Measurements from ENCODE around the gene KMT2C.
"Not testable (repeated sequence)": the region's sequence is repeated elsewhere in the genome, so short reads cannot be mapped to it uniquely, and the experiment has no call there.

KMT2C gene

DNA sequence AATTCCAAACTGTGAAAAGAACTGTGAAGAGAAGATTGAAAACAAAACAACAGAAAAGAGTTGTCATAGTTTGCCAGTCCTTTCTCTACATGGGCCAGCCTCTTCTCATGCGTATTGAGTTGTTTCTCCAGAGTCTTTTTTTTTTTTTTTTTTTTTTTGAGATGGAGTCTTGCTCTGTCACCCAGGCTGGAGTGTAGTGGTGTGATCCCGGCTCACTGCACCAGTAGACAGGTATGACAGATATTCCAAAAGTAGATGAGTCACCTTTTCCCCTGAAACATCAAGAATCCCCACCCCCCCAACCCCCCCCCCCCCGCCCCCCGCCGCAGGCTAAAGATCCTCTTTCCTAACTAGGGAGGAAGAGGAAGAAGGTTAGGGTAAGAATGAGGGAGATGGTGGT lies 15.6 kb upstream of the KMT2C start:
- Histone ChIP-seq H3K79me2 (ENCODE audit: insufficient read depth, low read length) (no peaks in the 10 kb centered on the region), H3K9me3 (ENCODE audit: low read length) (no peaks in the 10 kb centered on the region), H3K9ac (ENCODE audit: low read length) (no peak overlapping the region)

DNA sequence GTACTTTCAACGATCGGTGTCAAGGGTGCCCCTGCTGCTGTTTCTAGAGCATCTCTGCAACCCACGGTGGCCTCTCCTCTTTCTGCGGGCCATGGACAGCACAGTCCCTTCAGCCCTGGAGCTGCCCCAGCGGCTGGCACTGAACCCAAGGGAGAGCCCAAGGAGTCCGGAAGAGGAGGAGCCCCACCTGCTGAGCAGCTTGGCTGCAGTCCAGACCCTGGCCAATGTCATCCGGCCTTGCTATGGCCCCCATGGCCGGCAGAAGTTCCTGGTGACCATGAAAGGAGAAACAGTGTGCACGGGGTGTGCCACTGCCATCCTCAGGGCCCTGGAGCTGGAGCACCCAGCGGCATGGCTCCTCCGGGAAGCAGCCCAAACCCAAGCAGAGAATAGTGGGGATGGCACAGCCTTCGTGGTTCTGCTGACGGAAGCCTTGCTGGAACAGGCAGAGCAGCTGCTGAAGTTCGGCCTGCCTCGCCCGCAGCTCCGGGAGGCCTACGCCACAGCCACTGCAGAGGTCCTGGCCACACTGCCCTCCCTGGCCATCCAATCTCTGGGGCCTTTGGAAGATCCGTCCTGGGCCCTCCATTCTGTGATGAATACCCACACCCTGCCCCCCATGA lies 9.7 kb upstream of the KMT2C start:
- H3K27ac ChIP-seq (ENCODE audit: low read depth, low read length, poor library complexity, severe bottlenecking); H3K9me2 ChIP-seq (ENCODE audit: low read depth, low read length); H3K4me2 ChIP-seq (ENCODE audit: low read length); H3K9me3 ChIP-seq (ENCODE audit: low read length); H3K4me1 ChIP-seq (ENCODE audit: insufficient read depth, low read length, severe bottlenecking); H3F3A ChIP-seq (ENCODE audit: insufficient read depth, low read length); H3K36me3 ChIP-seq (ENCODE audit: insufficient read depth, low read length); H3K27me3 ChIP-seq (ENCODE audit: insufficient read depth, low read length); H3K9ac ChIP-seq (ENCODE audit: low read length); H3K79me2 ChIP-seq (ENCODE audit: insufficient read depth, low read length); H3K4me3 ChIP-seq (ENCODE audit: low read depth, low read length, poor library complexity, severe bottlenecking); H4K20me1 ChIP-seq (ENCODE audit: insufficient read depth, low read length); H2AFZ ChIP-seq (ENCODE audit: low read length): not testable (repeated sequence)

More for the DNA sequence above, 15.6 kb upstream of the KMT2C start:
- H3K27ac ChIP-seq (ENCODE audit: low read depth, low read length, poor library complexity, severe bottlenecking): no peak overlapping the region
- H2AFZ ChIP-seq (ENCODE audit: low read length): no peak overlapping the region
- no peaks in the 10 kb centered on the region for H3K9me2 ChIP-seq (ENCODE audit: low read depth, low read length)
- H4K20me1 ChIP-seq (ENCODE audit: insufficient read depth, low read length): no peaks in the 10 kb centered on the region
- H3K36me3 ChIP-seq (ENCODE audit: insufficient read depth, low read length): no peaks in the 10 kb centered on the region
- H3K4me2 ChIP-seq (ENCODE audit: low read length): no peak overlapping the region
- no peak for TF ChIP-seq EZH2 (IDR thresholded peaks at IDR 0.05; ENCODE audit: borderline replicate concordance, low read length)
- TF ChIP-seq, protein P1, sequence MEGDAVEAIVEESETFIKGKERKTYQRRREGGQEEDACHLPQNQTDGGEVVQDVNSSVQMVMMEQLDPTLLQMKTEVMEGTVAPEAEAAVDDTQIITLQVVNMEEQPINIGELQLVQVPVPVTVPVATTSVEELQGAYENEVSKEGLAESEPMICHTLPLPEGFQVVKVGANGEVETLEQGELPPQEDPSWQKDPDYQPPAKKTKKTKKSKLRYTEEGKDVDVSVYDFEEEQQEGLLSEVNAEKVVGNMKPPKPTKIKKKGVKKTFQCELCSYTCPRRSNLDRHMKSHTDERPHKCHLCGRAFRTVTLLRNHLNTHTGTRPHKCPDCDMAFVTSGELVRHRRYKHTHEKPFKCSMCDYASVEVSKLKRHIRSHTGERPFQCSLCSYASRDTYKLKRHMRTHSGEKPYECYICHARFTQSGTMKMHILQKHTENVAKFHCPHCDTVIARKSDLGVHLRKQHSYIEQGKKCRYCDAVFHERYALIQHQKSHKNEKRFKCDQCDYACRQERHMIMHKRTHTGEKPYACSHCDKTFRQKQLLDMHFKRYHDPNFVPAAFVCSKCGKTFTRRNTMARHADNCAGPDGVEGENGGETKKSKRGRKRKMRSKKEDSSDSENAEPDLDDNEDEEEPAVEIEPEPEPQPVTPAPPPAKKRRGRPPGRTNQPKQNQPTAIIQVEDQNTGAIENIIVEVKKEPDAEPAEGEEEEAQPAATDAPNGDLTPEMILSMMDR (IDR thresholded peaks at IDR 0.05; ENCODE audit: low read length): no peak
- no peaks in the 10 kb centered on the region for H3K4me1 ChIP-seq (ENCODE audit: insufficient read depth, low read length, severe bottlenecking)
- no peak overlapping the region for H3K4me3 ChIP-seq (ENCODE audit: low read depth, low read length, poor library complexity, severe bottlenecking)
- no peaks in the 10 kb centered on the region for H3F3A ChIP-seq (ENCODE audit: insufficient read depth, low read length)
- no peaks in the 10 kb centered on the region for H3K27me3 ChIP-seq (ENCODE audit: insufficient read depth, low read length)

DNA sequence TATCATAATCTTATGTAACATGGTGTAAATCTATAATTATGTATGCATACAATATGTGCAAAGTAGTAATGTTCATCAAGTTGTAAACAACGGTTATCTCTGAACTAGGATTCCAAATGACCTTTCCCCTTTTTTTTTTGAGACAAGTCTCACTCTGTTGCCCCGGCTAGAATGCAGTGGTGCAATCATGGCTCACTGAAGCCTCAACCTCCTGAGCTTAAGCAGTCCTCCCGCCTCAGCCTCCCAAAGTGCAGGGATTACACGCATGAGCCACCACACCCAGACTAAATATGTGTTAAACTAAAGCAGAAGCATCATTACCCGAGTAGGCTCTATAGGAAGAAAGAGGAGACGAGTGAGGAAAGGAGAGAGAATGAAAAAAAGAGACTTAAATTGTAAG lies 7.8 kb upstream of the KMT2C start:
- Histone ChIP-seq H2AFZ (ENCODE audit: low read length) (no peak overlapping the region), H3K79me2 (ENCODE audit: insufficient read depth, low read length) (no peaks in the 10 kb centered on the region), H4K20me1 (ENCODE audit: insufficient read depth, low read length) (no peaks in the 10 kb centered on the region), H3K9me2 (ENCODE audit: low read depth, low read length) (no peaks in the 10 kb centered on the region), H3F3A (ENCODE audit: insufficient read depth, low read length) (no peaks in the 10 kb centered on the region), H3K4me3 (ENCODE audit: low read depth, low read length, poor library complexity, severe bottlenecking) (no peak overlapping the region), H3K4me1 (ENCODE audit: insufficient read depth, low read length, severe bottlenecking) (no peaks in the 10 kb centered on the region), H3K27ac (ENCODE audit: low read depth, low read length, poor library complexity, severe bottlenecking) (no peak overlapping the region), H3K9ac (ENCODE audit: low read length) (no peak overlapping the region), H3K9me3 (ENCODE audit: low read length) (no peaks in the 10 kb centered on the region), H3K4me2 (ENCODE audit: low read length) (no peak overlapping the region), H3K36me3 (ENCODE audit: insufficient read depth, low read length) (no peaks in the 10 kb centered on the region), H3K27me3 (ENCODE audit: insufficient read depth, low read length) (no peaks in the 10 kb centered on the region)
- TF ChIP-seq, protein P1 (IDR thresholded peaks at IDR 0.05; ENCODE audit: low read length): no peak
- no peak for TF ChIP-seq EZH2 (IDR thresholded peaks at IDR 0.05; ENCODE audit: borderline replicate concordance, low read length)

DNA sequence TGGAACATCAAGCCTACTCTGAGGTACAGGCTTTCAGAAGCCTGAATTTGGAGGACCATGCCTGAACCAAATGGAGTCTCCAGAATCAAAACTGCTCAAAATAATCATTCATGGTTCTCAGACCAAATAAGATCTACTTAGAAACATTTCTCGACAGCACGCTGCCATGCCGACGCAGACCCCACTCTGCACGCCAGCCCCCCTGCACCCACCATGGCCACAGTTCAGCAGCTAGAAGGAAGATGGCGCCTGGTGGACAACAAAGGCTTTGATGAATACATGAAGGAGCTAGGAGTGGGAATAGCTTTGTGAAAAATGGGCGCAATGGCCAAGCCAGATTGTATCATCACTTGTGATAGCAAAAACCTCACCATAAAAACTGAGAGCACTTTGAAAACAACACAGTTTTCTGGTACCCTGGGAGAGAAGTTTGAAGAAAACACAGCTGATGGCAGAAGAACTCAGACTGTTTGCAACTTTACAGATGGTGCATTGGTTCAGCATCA lies 6.6 kb upstream of the KMT2C start:
- no peak overlapping the region for H3K4me3 ChIP-seq (ENCODE audit: low read depth, low read length, poor library complexity, severe bottlenecking)
- no peaks in the 10 kb centered on the region for H3K9me2 ChIP-seq (ENCODE audit: low read depth, low read length)
- no peaks in the 10 kb centered on the region for H3K27me3 ChIP-seq (ENCODE audit: insufficient read depth, low read length)
- H4K20me1 ChIP-seq (ENCODE audit: insufficient read depth, low read length): no peaks in the 10 kb centered on the region
- no peak overlapping the region for H3K27ac ChIP-seq (ENCODE audit: low read depth, low read length, poor library complexity, severe bottlenecking)
- no peaks in the 10 kb centered on the region; the same call in 1 of the 2 replicates for H3F3A ChIP-seq (ENCODE audit: insufficient read depth, low read length)
- no peak overlapping the region for H2AFZ ChIP-seq (ENCODE audit: low read length)
- no peak overlapping the region for H3K9ac ChIP-seq (ENCODE audit: low read length)
- no peak for TF ChIP-seq EZH2 (IDR thresholded peaks at IDR 0.05; ENCODE audit: borderline replicate concordance, low read length)
- TF ChIP-seq, protein P1 (IDR thresholded peaks at IDR 0.05; ENCODE audit: low read length): no peak
- no peak overlapping the region for H3K4me2 ChIP-seq (ENCODE audit: low read length)
- no peaks in the 10 kb centered on the region for H3K79me2 ChIP-seq (ENCODE audit: insufficient read depth, low read length)
- peaks cover under 1% of the 10 kb centered on the region for H3K4me1 ChIP-seq (ENCODE audit: insufficient read depth, low read length, severe bottlenecking)
- no peaks in the 10 kb centered on the region for H3K9me3 ChIP-seq (ENCODE audit: low read length)
- H3K36me3 ChIP-seq (ENCODE audit: insufficient read depth, low read length): no peaks in the 10 kb centered on the region

DNA sequence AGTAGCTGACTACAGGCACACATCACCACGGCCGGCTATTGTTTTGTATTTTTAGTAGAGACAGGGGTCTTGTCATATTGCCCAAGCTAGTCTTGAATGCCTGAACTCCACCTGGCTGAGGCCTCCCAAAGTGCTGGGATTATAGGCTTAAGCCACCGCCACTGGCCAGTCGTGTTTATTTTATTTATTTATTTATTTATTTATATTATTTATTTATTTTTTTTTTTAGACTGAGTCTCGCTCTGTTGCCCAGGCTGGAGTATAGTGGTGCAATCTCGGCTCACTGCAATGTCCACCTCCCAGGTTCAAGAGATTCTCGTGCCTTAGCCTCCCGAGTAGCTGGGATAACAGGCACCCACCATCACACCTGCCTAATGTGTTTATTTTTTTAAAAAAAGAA lies 6.0 kb upstream of the KMT2C start:
- H3K79me2 ChIP-seq (ENCODE audit: insufficient read depth, low read length); H3K4me1 ChIP-seq (ENCODE audit: insufficient read depth, low read length, severe bottlenecking); H3F3A ChIP-seq (ENCODE audit: insufficient read depth, low read length); H3K27me3 ChIP-seq (ENCODE audit: insufficient read depth, low read length); H4K20me1 ChIP-seq (ENCODE audit: insufficient read depth, low read length); H3K9ac ChIP-seq (ENCODE audit: low read length); H3K36me3 ChIP-seq (ENCODE audit: insufficient read depth, low read length); H3K27ac ChIP-seq (ENCODE audit: low read depth, low read length, poor library complexity, severe bottlenecking); H3K4me3 ChIP-seq (ENCODE audit: low read depth, low read length, poor library complexity, severe bottlenecking); H2AFZ ChIP-seq (ENCODE audit: low read length); H3K9me3 ChIP-seq (ENCODE audit: low read length); H3K4me2 ChIP-seq (ENCODE audit: low read length); H3K9me2 ChIP-seq (ENCODE audit: low read depth, low read length): not testable (repeated sequence)
